OCI-LY7 (cell line): Measurements from ENCODE around the gene PCNT. TPM values are rescaled to one million over a fixed set of nuclear protein-coding genes. Genes with fewer than 3 reads are reported as not detected.

Experiments
- BruUV-seq: library from RNA; stranded (reverse); fragments of 400-500 nt; replicated peaks from 2 replicates; lab custom pipeline; 2021; lab: Mats Ljungman, UMichigan
- CTCF ChIA-PET: fragments of 300-600 bp; sonication (Branson Sonifier 250); formaldehyde crosslinking; loops from one replicate; lab custom pipeline; 2022; ENCODE audit warnings: antibody characterized with exemption; ENCODE audit not compliant: unreplicated experiment; lab: Charles Lee
- POLR2A ChIA-PET: fragments of 300-600 bp; sonication (Branson Sonifier 250); formaldehyde crosslinking; loops from one replicate; lab custom pipeline; 2022; ENCODE audit warnings: antibody characterized with exemption; lab: Charles Lee
- DNase-seq: peaks from one replicate; pipeline ENCODE4 v3.0.0-alpha.2; 2015; ENCODE audit warnings: low spot score
- H2AFZ ChIP-seq: fragments of 200-600 bp; sonication (generic), shearing (Covaris generic); 2 replicates; pipeline ENCODE4 v1.6.1; 2014; ENCODE audit warnings: mild to moderate bottlenecking, antibody characterized with exemption, low read length, moderate library complexity
- H3K27ac ChIP-seq: fragments of 200-600 bp; sonication (generic); 2 replicates; pipeline ENCODE4 v1.5.1; 2014; ENCODE audit warnings: mixed run types, low read depth, mild to moderate bottlenecking, moderate library complexity, low read length, inconsistent platforms; ENCODE audit not compliant: poor library complexity, severe bottlenecking
- H3K36me3 ChIP-seq: fragments of 200-600 bp; sonication (generic); 2 replicates; pipeline ENCODE4 v1.6.1; 2014; ENCODE audit warnings: mild to moderate bottlenecking, antibody characterized with exemption, low read length, moderate library complexity, mixed read lengths; ENCODE audit not compliant: insufficient read depth
- H3K4me1 ChIP-seq: fragments of 200-600 bp; sonication (generic); 2 replicates; pipeline ENCODE4 v1.5.1; 2014; ENCODE audit warnings: mild to moderate bottlenecking, low read length; ENCODE audit not compliant: insufficient read depth, poor library complexity, severe bottlenecking
- H3K4me2 ChIP-seq: fragments of 200-600 bp; sonication (generic); 2 replicates; pipeline ENCODE4 v1.6.1; 2014; ENCODE audit warnings: mild to moderate bottlenecking, low read length
- H3K4me3 ChIP-seq: fragments of 200-600 bp; sonication (generic); 2 replicates; pipeline ENCODE4 v1.5.1; 2014; ENCODE audit warnings: mild to moderate bottlenecking, low read depth, low read length; ENCODE audit not compliant: poor library complexity, severe bottlenecking
- H3K79me2 ChIP-seq: fragments of 200-600 bp; sonication (generic); 2 replicates; pipeline ENCODE4 v1.6.1; 2016; ENCODE audit warnings: low read depth, mild to moderate bottlenecking, low read length, moderate library complexity, mixed read lengths; ENCODE audit not compliant: insufficient read depth
- H3K9me2 ChIP-seq: fragments of 200-600 bp; sonication (generic); 2 replicates; pipeline ENCODE4 v1.6.1; 2016; ENCODE audit warnings: mild to moderate bottlenecking, low read length, mixed read lengths; ENCODE audit not compliant: insufficient read depth
- H3K9me3 ChIP-seq: fragments of 200-600 bp; sonication (generic); 2 replicates; pipeline ENCODE4 v1.6.1; 2014; ENCODE audit warnings: mild to moderate bottlenecking, mixed run types, low read length, mixed read lengths
- H4K20me1 ChIP-seq: fragments of 200-600 bp; sonication (generic); 2 replicates; pipeline ENCODE4 v1.6.1; 2014; ENCODE audit warnings: mild to moderate bottlenecking, antibody characterized with exemption, low read length, moderate library complexity, mixed read lengths; ENCODE audit not compliant: insufficient read depth
- CTCF ChIP-seq: fragments of 200-600 bp; sonication (generic); conservative IDR thresholded peaks from 2 replicates; pipeline ENCODE4 v1.5.1; 2014; ENCODE audit warnings: mild to moderate bottlenecking, antibody characterized with exemption, low read length, moderate library complexity, mixed read lengths
- EZH2phosphoT487 ChIP-seq: fragments of 200-600 bp; sonication (generic); IDR thresholded peaks from 2 replicates; pipeline ENCODE4 v1.6.1; 2018; ENCODE audit warnings: low read depth, borderline replicate concordance, mild to moderate bottlenecking, mixed run types, antibody characterized with exemption, low read length, moderate library complexity, mixed read lengths
- intact Hi-C: fragments of 100-400 bp; cut with micrococcal nuclease; formaldehyde crosslinking; loops from one replicate; pipeline ENCODE4 v1.10.0; 2022; ENCODE audit not compliant: unreplicated experiment
- total RNA-seq, 2 experiments: library from RNA; depleted of rRNA in 1 of 2; stranded (reverse); fragments of >200 nt in 1 of 2; shearing (Covaris generic) in 1 of 2; gene quantifications; 2 replicates each; pipeline ENCODE4 v1.2.3, GENCODE V29; 2014 to 2022

Gene PCNT
- total RNA-seq, 2 experiments from 2014 or later, result 48.4 to 84.1 TPM

GRCh38 chr21:46294647-46295176, 29.2 kb upstream of the PCNT start:
- Histone ChIP-seq H4K20me1 (no peaks in the 10 kb centered on the region), H3K4me2 (no peak overlapping the region), H3K9me2 (no peaks in the 10 kb centered on the region), H3K36me3 (peaks cover 24% of the 10 kb centered on the region), H3K9me3 (no peaks in the 10 kb centered on the region), H3K4me3 (no peak overlapping the region), H2AFZ (no peak overlapping the region), H3K4me1 (peaks cover 31% of the 10 kb centered on the region), H3K27ac (no peak overlapping the region), H3K79me2 (no peaks in the 10 kb centered on the region)
- ChIA-PET POLR2A (no interaction called here), CTCF (no interaction called here)
- TF ChIP-seq CTCF (no peak), EZH2phosphoT487 (no peak)
- intact Hi-C loops, result no loop called here
- no TSS peak for BruUV-seq
- DNase-seq, result no peak

GRCh38 chr21:46295177-46295770, 28.7 kb upstream of the PCNT start:
- no peaks in the 10 kb centered on the region for H3K79me2 ChIP-seq
- no peak overlapping the region for H3K27ac ChIP-seq
- H3K36me3 ChIP-seq, result peaks cover 30% of the 10 kb centered on the region
- peaks cover 26% of the 10 kb centered on the region for H3K4me1 ChIP-seq
- H3K9me2 ChIP-seq, result no peaks in the 10 kb centered on the region
- no peaks in the 10 kb centered on the region for H4K20me1 ChIP-seq
- H2AFZ ChIP-seq, result no peak overlapping the region
- CTCF ChIA-PET, result no interaction called here
- POLR2A ChIA-PET, result no interaction called here
- TF ChIP-seq CTCF (no peak), EZH2phosphoT487 (no peak)
- BruUV-seq, result no TSS peak
- no peak overlapping the region for H3K4me2 ChIP-seq
- DNase-seq, result no peak
- H3K9me3 ChIP-seq, result no peaks in the 10 kb centered on the region
- no peak overlapping the region for H3K4me3 ChIP-seq
- intact Hi-C loops, result no loop called here

GRCh38 chr21:46295996-46296752, 27.8 kb upstream of the PCNT start:
- H3K27ac ChIP-seq, result no peak overlapping the region
- H3K9me3 ChIP-seq, result no peaks in the 10 kb centered on the region
- H3K4me1 ChIP-seq, result peaks cover 19% of the 10 kb centered on the region
- intact Hi-C loops, result no loop called here
- H3K79me2 ChIP-seq, result no peaks in the 10 kb centered on the region
- H3K36me3 ChIP-seq, result peaks cover 36% of the 10 kb centered on the region
- H3K9me2 ChIP-seq, result no peaks in the 10 kb centered on the region
- H4K20me1 ChIP-seq, result no peaks in the 10 kb centered on the region
- H3K4me3 ChIP-seq, result no peak overlapping the region
- H2AFZ ChIP-seq, result no peak overlapping the region
- DNase-seq, result peak; percentile 71
- H3K4me2 ChIP-seq, result peak overlapping the region; percentile 41
- ChIA-PET CTCF (no interaction called here), POLR2A (no interaction called here)
- TF ChIP-seq CTCF (no peak), EZH2phosphoT487 (no peak)
- BruUV-seq, result no TSS peak
